ENCODE results near the gene MAP3K20. TPM values are rescaled to one million over a fixed set of nuclear protein-coding genes. Genes with fewer than 3 reads are reported as not detected.

The MAP3K20 gene
- total RNA-seq, 1 experiment from 2014 or later: 44.5 TPM

GRCh38 chr2:173192071-173192470 is 116.4 kb downstream of the MAP3K20 start:
- no peak overlapping the region for H3K27ac Mint-ChIP-seq (ENCODE audit: unreplicated experiment)
- no peak overlapping the region for H3K4me3 Mint-ChIP-seq (ENCODE audit: unreplicated experiment)
- CTCF ChIA-PET: interaction anchor here (1.0 kb wide), 1 partner anchor 165 kb away, joined by 3 read pairs; no protein-coding TSS in a partner anchor
- peaks cover 10% of the 10 kb centered on the region for H3K4me1 Mint-ChIP-seq (ENCODE audit: low read depth, unreplicated experiment)
- Histone ChIP-seq H3K36me3 (ENCODE audit: control insufficient read depth, insufficient read depth, low read length) (no peaks in the 10 kb centered on the region), H3K9me3 (no peaks in the 10 kb centered on the region), H3K4me3 (ENCODE audit: low read depth, low read length) (no peak overlapping the region), H3K4me1 (peaks cover 15% of the 10 kb centered on the region), H3K27me3 (replicated peaks; ENCODE audit: control insufficient read depth, insufficient read depth, low read length) (no peaks in the 10 kb centered on the region)
- no peak for TF ChIP-seq CTCF (IDR thresholded peaks at IDR 0.05; ENCODE audit: insufficient read depth in 1 of 2, low read depth in 1 of 2, low read length in 1 of 2, severe bottlenecking in 1 of 2, unreplicated experiment in 1 of 2)
- no peaks in the 10 kb centered on the region for H3K27me3 Mint-ChIP-seq (ENCODE audit: insufficient read depth, unreplicated experiment)
- POLR2A ChIA-PET: no interaction called here
- H3K9me3 Mint-ChIP-seq (ENCODE audit: unreplicated experiment): no peaks in the 10 kb centered on the region
- no TSS peak for BruUV-seq (replicated peaks)
- no peak for DNase-seq
- intact Hi-C loops (cut with micrococcal nuclease; ENCODE audit: unreplicated experiment): no loop called here
- H3K36me3 Mint-ChIP-seq (ENCODE audit: insufficient read depth, unreplicated experiment): peaks cover 8% of the 10 kb centered on the region

- Mint-ChIP-seq H3K27ac (ENCODE audit: unreplicated experiment) (no peak overlapping the region), H3K4me1 (ENCODE audit: low read depth, unreplicated experiment) (no peaks in the 10 kb centered on the region), H3K9me3 (ENCODE audit: unreplicated experiment) (no peaks in the 10 kb centered on the region), H3K4me3 (ENCODE audit: unreplicated experiment) (no peak overlapping the region), H3K27me3 (ENCODE audit: insufficient read depth, unreplicated experiment) (no peaks in the 10 kb centered on the region), H3K36me3 (ENCODE audit: insufficient read depth, unreplicated experiment) (peaks cover 15% of the 10 kb centered on the region)
- no peak for DNase-seq
- H3K27me3 ChIP-seq (replicated peaks; ENCODE audit: control insufficient read depth, insufficient read depth, low read length): no peaks in the 10 kb centered on the region
- H3K36me3 ChIP-seq (ENCODE audit: control insufficient read depth, insufficient read depth, low read length): no peaks in the 10 kb centered on the region
- H3K4me3 ChIP-seq (ENCODE audit: low read depth, low read length): no peak overlapping the region
- intact Hi-C loops (cut with micrococcal nuclease; ENCODE audit: unreplicated experiment): no loop called here
- H3K4me1 ChIP-seq: no peaks in the 10 kb centered on the region
- no peak for TF ChIP-seq CTCF (IDR thresholded peaks at IDR 0.05; ENCODE audit: insufficient read depth in 1 of 2, low read depth in 1 of 2, low read length in 1 of 2, severe bottlenecking in 1 of 2, unreplicated experiment in 1 of 2)
- ChIA-PET POLR2A (no interaction called here), CTCF (no interaction called here)
- BruUV-seq (replicated peaks): no TSS peak
- no peaks in the 10 kb centered on the region for H3K9me3 ChIP-seq
Measured at GRCh38 chr2:173193925-173194324, 118.3 kb downstream of the MAP3K20 start.

- H3K27ac Mint-ChIP-seq (ENCODE audit: unreplicated experiment): no peak overlapping the region
- intact Hi-C loops (cut with micrococcal nuclease; ENCODE audit: unreplicated experiment): no loop called here
- H3K9me3 ChIP-seq: no peaks in the 10 kb centered on the region
- no peak for TF ChIP-seq CTCF (IDR thresholded peaks at IDR 0.05; ENCODE audit: insufficient read depth in 1 of 2, low read depth in 1 of 2, low read length in 1 of 2, severe bottlenecking in 1 of 2, unreplicated experiment in 1 of 2)
- H3K36me3 ChIP-seq (ENCODE audit: control insufficient read depth, insufficient read depth, low read length): no peaks in the 10 kb centered on the region
- ChIA-PET CTCF (interaction anchor here (0.6 to 1.0 kb wide), 3 partner anchors 32 to 168 kb away, joined by 3 to 7 read pairs (median 3); no protein-coding TSS in a partner anchor), POLR2A (no interaction called here)
- no peaks in the 10 kb centered on the region for H3K9me3 Mint-ChIP-seq (ENCODE audit: unreplicated experiment)
- no TSS peak for BruUV-seq (replicated peaks)
- H3K27me3 Mint-ChIP-seq (ENCODE audit: insufficient read depth, unreplicated experiment): no peaks in the 10 kb centered on the region
- no peak for DNase-seq
- peaks cover 15% of the 10 kb centered on the region for H3K36me3 Mint-ChIP-seq (ENCODE audit: insufficient read depth, unreplicated experiment)
- H3K4me1 ChIP-seq: no peaks in the 10 kb centered on the region
- no peaks in the 10 kb centered on the region for H3K4me1 Mint-ChIP-seq (ENCODE audit: low read depth, unreplicated experiment)
- no peaks in the 10 kb centered on the region for H3K27me3 ChIP-seq (replicated peaks; ENCODE audit: control insufficient read depth, insufficient read depth, low read length)
- no peak overlapping the region for H3K4me3 ChIP-seq (ENCODE audit: low read depth, low read length)
- H3K4me3 Mint-ChIP-seq (ENCODE audit: unreplicated experiment): no peak overlapping the region
Measured at GRCh38 chr2:173195100-173195499, 119.5 kb downstream of the MAP3K20 start.
